ENCODE measurements around the gene SMYD3. TPM values are rescaled to one million over a fixed set of nuclear protein-coding genes. Genes with fewer than 3 reads are reported as not detected.

SMYD3 gene
- total and polyA plus RNA-seq, 2 donors (not counting 3 experiments of a cell fraction or from before 2014, with no cell fraction given) = 16.0 to 32.1 TPM

DNA sequence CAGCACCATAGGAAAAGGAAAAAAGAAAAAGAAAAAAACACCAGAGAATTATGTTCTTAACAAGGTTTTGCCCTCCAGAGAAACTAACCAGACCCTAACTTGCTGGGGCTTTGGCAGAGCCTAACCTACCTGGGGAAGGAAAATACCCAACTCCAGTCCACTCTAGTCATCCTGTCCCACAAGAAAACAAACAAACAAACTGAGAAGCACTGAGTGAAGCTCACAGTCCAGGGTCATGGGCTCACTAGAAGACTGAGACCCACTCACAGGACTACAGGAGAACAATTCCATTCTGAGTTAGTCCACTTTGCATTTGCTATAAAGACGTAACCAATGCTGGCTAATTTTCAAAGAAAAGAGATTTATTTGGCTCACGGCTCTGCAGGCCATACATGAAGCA, 543.4 kb downstream of the SMYD3 start:
- no peak overlapping the region for H2AFZ ChIP-seq (ENCODE audit: low read depth, low read length)
- FAIRE-seq (no peak), DNase-seq (ENCODE audit: low read depth, low spot score) (no peak)
- no peak overlapping the region for H3K4me2 ChIP-seq (ENCODE audit: insufficient read depth, low read length)
- H4K20me1 ChIP-seq (replicated peaks; ENCODE audit: control insufficient read depth, extremely low read depth, insufficient read depth, low read length) = no peaks in the 10 kb centered on the region
- TF ChIP-seq POLR2AphosphoS5 (IDR thresholded peaks at IDR 0.05; ENCODE audit: insufficient read depth, low read depth, low read length) (no peak), POLR2A (IDR thresholded peaks at IDR 0.05; ENCODE audit: low read depth, low read length) (no peak), JUN (IDR thresholded peaks at IDR 0.05; ENCODE audit: borderline replicate concordance, insufficient read depth, insufficient read length, low read depth) (no peak), EZH2 (IDR thresholded peaks at IDR 0.05; ENCODE audit: borderline replicate concordance, low read depth, low read length, severe bottlenecking) (no peak)
- TF ChIP-seq, protein P1, sequence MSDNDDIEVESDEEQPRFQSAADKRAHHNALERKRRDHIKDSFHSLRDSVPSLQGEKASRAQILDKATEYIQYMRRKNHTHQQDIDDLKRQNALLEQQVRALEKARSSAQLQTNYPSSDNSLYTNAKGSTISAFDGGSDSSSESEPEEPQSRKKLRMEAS (IDR thresholded peaks at IDR 0.05; ENCODE audit: insufficient read depth, insufficient read length) = no peak
- dilution Hi-C loops (cut with MboI; ENCODE audit: extremely low pct_ligation_motif_present, low sequenced_read_pairs) = no loop called here
- H3K9ac ChIP-seq (replicated peaks; ENCODE audit: extremely low read depth, insufficient read depth, low read length) = no peak overlapping the region
- POLR2A ChIA-PET = no interaction called here
- no peaks in the 10 kb centered on the region for H3K36me3 ChIP-seq (ENCODE audit: control insufficient read depth in 2 of 2, extremely low read depth in 1 of 2, insufficient read depth in 2 of 2, low read length in 2 of 2)
- CTCF ChIA-PET = interaction anchor here (1.1 to 1.3 kb wide), 3 partner anchors 10 to 75 kb away, joined by 3 to 6 read pairs (median 3); no protein-coding TSS in a partner anchor
- H3K27ac ChIP-seq (ENCODE audit: insufficient read depth, low read depth, low read length) = no peak overlapping the region
- BruUV-seq (replicated peaks) = no TSS peak
- no peaks in the 10 kb centered on the region for H3K79me2 ChIP-seq (ENCODE audit: control insufficient read depth, insufficient read depth, low read length)
- H3K4me3 ChIP-seq (replicated peaks in 1 of 3; ENCODE audit: insufficient read depth in 1 of 3, low read depth in 1 of 3, low read length in 3 of 3) = no peak overlapping the region
- H3K9me1 ChIP-seq (replicated peaks; ENCODE audit: control insufficient read depth, extremely low read depth, insufficient read depth, low read length) = no peaks in the 10 kb centered on the region
- intact Hi-C loops (cut with micrococcal nuclease) = no loop called here
- peaks cover 3% of the 10 kb centered on the region for H3K4me1 ChIP-seq (ENCODE audit: control insufficient read depth, extremely low read depth, insufficient read depth, low read length)
- no peaks in the 10 kb centered on the region for H3K9me3 ChIP-seq (replicated peaks; ENCODE audit: control insufficient read depth, insufficient read depth, low read length)
- no peaks in the 10 kb centered on the region for H3K27me3 ChIP-seq (ENCODE audit: control insufficient read depth in 2 of 2, insufficient read depth in 2 of 2, low read length in 2 of 2)

GRCh38 chr1:245962453-245962852, 544.6 kb downstream of the SMYD3 start:
- CTCF ChIA-PET = interaction anchor here (1.1 to 1.3 kb wide), 3 partner anchors 9 to 74 kb away, joined by 3 to 6 read pairs (median 3); no protein-coding TSS in a partner anchor
- TF ChIP-seq JUN (IDR thresholded peaks at IDR 0.05; ENCODE audit: borderline replicate concordance, insufficient read depth, insufficient read length, low read depth) (no peak), EZH2 (IDR thresholded peaks at IDR 0.05; ENCODE audit: borderline replicate concordance, low read depth, low read length, severe bottlenecking) (no peak), MYC (IDR thresholded peaks at IDR 0.05; ENCODE audit: low read depth, low read length) (no peak), POLR2AphosphoS5 (IDR thresholded peaks at IDR 0.05; ENCODE audit: insufficient read depth, low read depth, low read length) (no peak), POLR2A (IDR thresholded peaks at IDR 0.05; ENCODE audit: low read depth, low read length) (no peak), GATA2 (IDR thresholded peaks at IDR 0.05; ENCODE audit: insufficient read depth, insufficient read length, low read depth, low read length) (no peak), FOS (IDR thresholded peaks at IDR 0.05; ENCODE audit: borderline replicate concordance, insufficient read depth, low read length) (no peak)
- TF ChIP-seq, protein P1 (IDR thresholded peaks at IDR 0.05; ENCODE audit: insufficient read depth, insufficient read length) = no peak
- TF ChIP-seq, protein P2, sequence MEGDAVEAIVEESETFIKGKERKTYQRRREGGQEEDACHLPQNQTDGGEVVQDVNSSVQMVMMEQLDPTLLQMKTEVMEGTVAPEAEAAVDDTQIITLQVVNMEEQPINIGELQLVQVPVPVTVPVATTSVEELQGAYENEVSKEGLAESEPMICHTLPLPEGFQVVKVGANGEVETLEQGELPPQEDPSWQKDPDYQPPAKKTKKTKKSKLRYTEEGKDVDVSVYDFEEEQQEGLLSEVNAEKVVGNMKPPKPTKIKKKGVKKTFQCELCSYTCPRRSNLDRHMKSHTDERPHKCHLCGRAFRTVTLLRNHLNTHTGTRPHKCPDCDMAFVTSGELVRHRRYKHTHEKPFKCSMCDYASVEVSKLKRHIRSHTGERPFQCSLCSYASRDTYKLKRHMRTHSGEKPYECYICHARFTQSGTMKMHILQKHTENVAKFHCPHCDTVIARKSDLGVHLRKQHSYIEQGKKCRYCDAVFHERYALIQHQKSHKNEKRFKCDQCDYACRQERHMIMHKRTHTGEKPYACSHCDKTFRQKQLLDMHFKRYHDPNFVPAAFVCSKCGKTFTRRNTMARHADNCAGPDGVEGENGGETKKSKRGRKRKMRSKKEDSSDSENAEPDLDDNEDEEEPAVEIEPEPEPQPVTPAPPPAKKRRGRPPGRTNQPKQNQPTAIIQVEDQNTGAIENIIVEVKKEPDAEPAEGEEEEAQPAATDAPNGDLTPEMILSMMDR (IDR thresholded peaks at IDR 0.05; ENCODE audit: extremely low read depth in 1 of 2, insufficient read depth in 1 of 2, low read depth in 1 of 2, low read length in 2 of 2) = no peak
- H3K9ac ChIP-seq (replicated peaks; ENCODE audit: extremely low read depth, insufficient read depth, low read length) = no peak overlapping the region
- no peak overlapping the region for H2AFZ ChIP-seq (ENCODE audit: low read depth, low read length)
- dilution Hi-C loops (cut with MboI; ENCODE audit: extremely low pct_ligation_motif_present, low sequenced_read_pairs) = no loop called here
- no peak overlapping the region for H3K4me3 ChIP-seq (replicated peaks in 1 of 3; ENCODE audit: insufficient read depth in 1 of 3, low read depth in 1 of 3, low read length in 3 of 3)
- H3K9me3 ChIP-seq (replicated peaks; ENCODE audit: control insufficient read depth, insufficient read depth, low read length) = no peaks in the 10 kb centered on the region
- no peak overlapping the region for H3K4me2 ChIP-seq (ENCODE audit: insufficient read depth, low read length)
- FAIRE-seq (no peak), DNase-seq (ENCODE audit: low read depth, low spot score) (no peak)
- H3K4me1 ChIP-seq (ENCODE audit: control insufficient read depth, extremely low read depth, insufficient read depth, low read length) = peaks cover 3% of the 10 kb centered on the region
- no peaks in the 10 kb centered on the region for H3K27me3 ChIP-seq (ENCODE audit: control insufficient read depth in 2 of 2, insufficient read depth in 2 of 2, low read length in 2 of 2)
- no peak overlapping the region for H3K27ac ChIP-seq (ENCODE audit: insufficient read depth, low read depth, low read length)
- no peaks in the 10 kb centered on the region for H3K9me1 ChIP-seq (replicated peaks; ENCODE audit: control insufficient read depth, extremely low read depth, insufficient read depth, low read length)
- no TSS peak for BruUV-seq (replicated peaks)
- POLR2A ChIA-PET = no interaction called here
- no peaks in the 10 kb centered on the region for H3K36me3 ChIP-seq (ENCODE audit: control insufficient read depth in 2 of 2, extremely low read depth in 1 of 2, insufficient read depth in 2 of 2, low read length in 2 of 2)
- intact Hi-C loops (cut with micrococcal nuclease) = no loop called here
- H4K20me1 ChIP-seq (replicated peaks; ENCODE audit: control insufficient read depth, extremely low read depth, insufficient read depth, low read length) = no peaks in the 10 kb centered on the region
- no peaks in the 10 kb centered on the region for H3K79me2 ChIP-seq (ENCODE audit: control insufficient read depth, insufficient read depth, low read length)
